NCI-H748 treated with DMSO at 0.1 percent for 48 hours (cell line): ENCODE results near the gene LPXN.

ENCODE experiments used
- DNase-seq: peaks from one replicate; lab custom pipeline; 2025; lab: John Stamatoyannopoulos, UW

The LPXN gene

DNA sequence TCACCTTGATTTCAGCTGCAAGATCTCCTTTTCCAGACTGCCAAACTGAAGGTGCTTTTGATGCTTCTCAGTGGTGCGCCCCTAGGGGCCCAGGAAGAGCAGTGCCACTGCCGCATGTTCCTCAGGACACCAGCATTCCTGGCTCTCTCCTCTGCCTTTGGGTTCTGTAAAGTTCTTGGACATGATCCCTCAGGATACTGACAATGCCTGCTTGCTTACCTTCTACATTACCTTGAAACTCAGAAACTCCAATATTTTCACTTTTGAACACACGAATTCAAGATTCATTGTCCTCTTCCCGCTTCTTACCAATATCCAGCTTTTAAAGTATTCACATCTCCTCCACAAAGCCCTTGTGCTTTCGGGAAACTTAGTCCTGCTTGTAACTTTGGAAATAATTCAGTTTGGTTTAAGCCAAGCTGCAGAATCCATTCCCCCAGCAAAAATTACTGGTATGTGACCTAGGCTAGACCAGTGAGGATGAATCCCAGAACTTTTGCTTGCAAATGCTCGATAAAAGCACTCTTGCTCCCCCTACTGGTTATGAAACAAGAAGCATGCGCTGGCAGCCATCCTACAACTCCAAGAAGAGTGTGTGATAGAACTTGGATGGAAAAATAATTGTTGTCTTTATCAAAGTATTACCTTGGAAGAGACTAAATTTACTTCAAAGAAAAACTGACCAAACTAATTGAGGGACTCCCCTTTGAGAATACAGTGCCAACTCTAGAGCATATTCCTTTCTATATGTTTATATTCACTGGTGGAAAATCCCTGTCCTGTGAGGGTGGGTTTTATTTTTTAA, 51.2 kb downstream of the LPXN start:
- DNase-seq: peak; percentile 35

DNA sequence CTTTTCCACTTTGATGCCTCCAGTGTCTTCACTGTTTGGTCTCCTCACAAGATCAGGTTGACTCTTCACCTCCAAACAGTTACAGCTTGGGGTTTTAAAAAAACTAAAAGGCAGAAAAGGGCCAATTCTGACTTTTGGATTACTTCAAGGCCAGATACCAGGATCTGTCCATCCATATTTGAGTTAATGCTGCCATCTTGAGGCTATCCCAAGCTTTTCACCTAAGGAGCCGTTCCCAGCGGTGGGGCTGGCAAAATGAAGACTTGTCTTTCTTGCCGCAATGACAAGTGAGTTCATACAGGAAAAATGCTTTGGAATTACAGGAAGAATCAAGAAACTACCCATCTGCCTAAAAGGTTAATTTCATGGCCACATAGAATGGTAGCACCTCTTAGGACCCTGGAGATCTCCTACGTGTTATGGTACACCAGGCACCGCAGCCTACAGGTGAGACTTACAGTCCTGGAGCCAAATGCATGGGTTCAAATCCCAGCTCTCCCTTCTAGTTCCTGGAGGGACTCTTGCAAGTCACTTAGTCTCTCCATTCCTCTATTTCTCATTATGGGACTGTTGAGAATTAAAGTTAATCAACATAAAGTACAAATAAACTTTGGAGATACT, 61.8 kb downstream of the LPXN start:
- peak; percentile 4 for DNase-seq

DNA sequence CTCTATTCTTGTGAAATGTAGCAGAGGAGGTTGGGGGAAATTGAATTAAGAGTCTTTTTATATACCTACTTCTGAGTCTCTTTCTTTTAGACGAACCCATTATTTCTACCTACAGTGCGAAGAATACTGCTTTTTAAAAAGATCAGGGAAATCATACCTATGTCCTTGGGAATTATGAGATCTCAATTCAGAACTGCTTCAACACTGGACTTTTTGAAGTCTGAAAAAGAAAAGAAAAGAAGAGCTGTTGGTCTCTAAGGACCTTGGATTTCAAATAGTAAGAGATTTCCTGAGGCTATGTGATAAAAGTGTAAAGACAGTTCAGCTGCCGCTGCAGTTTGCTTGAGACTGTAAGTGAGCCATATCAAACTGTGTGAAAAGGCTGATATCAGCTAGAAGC, 64.0 kb downstream of the LPXN start:
- no peak for DNase-seq

DNA sequence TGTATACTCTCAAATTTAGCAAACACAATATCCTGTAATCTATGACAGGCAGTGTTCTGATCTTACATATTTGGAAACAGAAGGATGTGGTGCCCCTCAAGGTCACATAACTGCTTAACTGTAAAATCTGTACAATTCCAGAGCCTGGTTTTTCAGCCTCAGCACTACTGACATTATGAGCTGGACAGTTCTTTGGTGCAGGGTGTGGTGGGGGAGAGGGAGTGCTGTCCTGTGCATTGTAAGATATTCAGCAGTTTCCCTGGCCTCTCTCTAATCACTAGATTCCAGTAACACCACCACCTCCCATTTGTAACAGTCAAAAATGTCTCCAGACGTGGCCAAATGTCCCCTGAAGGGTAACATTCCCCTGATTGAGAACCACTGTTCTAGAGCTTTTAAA, 65.9 kb downstream of the LPXN start:
- no peak for DNase-seq

DNA sequence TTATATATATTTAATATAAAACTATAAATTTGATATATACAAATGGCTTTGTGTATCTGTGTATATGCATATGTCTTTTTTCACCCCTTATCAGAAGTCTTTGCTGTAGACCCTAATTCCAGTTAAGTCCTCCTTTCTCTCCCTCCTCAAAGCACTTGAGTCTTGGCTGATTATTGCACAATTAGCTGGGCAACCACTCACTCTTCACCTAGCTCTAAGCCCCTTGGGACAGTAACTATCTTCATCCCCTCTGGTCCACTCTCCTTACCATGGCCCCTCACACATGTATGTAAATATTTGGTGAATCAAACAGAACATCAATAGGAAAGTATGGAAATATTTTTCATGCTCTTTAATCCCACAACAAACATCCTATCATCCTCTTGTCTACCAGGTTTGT, 66.8 kb downstream of the LPXN start:
- DNase-seq: no peak

DNA sequence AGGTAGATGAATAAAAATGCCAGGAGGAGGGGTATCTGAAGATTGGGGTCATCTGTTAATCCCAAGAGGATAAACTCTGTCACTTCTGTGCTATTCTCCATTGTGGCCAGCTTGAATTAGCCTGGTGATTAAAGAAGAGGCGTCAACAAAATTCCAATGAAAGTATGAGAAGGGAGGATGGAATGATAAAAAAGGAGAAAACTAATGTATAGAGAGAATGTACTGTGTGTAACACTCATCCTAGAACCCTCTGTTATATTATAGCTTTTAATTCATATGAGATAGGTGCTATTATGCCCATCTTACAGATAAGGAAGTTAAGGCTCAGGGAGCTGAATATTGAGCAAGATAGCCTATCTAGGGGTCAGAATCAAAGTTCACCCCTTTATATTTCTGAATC, 67.7 kb downstream of the LPXN start, which contains the start of gene OR5B21:
Gene OR5B21 (minus strand): TSS at position 101 of the 400 bp plus-strand sequence. CDS start 0 bp downstream, at position 101.
- no peak for DNase-seq

DNA sequence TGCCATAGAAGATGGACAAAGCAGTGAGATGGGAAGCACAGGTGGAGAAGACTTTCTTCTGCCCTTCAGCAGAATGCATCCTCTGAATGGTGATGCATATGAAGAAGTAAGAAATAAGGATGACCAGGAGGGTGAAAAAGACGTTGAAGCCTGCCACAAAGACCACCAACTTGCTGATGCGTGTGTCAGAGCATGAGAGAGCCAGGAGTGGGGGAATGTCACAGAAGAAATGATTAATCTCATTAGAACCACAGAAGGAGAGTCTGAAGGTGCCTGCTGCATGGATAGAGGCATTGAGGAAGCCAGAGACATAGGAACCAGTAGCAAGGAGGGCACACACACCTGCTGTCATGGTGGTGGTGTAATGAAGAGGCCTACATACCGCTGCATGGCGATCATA, 68.3 kb downstream of the LPXN start:
- DNase-seq: no peak

DNA sequence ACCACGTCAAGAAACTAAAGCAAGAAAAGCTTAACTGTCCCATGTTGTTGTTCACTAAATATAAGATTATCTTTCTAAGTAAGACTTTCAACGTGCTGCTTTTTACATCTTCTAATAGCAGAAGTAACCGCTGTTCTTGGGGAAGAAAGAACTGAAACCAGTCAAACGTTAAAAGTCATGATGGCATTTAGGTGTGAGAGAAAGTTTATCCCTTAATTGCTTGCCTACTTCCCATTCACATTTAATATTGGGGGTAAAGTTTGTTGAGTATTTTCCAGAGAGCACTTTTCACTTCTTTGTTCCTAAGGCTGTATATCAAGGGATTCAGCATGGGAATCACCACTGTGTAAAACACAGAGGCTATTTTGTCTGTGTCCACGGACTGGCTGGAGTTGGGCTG, 68.7 kb downstream of the LPXN start:
- DNase-seq: no peak

DNA sequence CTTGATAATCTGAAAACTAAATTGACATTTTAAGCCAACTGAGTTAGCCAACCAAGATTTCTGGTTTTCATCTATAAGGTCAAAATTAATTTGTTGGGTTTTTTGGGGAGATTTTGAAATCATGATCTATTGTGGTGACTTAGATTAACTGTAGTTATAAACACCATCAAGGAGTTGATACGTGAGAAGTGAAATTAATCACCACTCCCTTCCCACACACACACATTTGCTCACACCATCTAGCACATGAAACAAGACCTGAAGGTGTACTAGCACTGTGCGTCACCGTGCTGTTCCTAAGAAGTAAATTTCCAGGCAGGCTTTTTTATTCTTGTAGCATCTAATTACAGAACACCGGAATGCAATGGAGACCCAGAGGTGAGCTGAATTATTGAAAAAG, 69.8 kb downstream of the LPXN start:
- DNase-seq: no peak

DNA sequence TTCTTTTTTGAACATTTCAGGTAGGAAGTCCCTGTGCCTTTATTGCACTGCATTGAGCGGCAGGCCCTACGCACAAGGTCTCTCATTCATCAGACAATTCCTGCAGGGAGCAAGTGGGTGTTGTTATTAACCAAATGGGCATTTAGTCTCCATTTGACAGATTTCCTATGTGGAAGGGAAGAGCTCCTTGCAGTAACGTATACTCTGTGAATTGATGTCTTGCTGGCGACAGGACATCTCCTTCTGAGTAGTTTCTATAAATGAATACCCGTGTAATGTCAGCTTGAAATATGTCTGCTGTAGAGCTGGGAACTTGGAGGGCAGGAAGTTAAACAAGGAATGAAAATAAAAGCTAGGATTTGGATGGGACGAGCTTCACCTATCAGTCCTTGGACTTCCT, 71.4 kb downstream of the LPXN start:
- DNase-seq: no peak

DNA sequence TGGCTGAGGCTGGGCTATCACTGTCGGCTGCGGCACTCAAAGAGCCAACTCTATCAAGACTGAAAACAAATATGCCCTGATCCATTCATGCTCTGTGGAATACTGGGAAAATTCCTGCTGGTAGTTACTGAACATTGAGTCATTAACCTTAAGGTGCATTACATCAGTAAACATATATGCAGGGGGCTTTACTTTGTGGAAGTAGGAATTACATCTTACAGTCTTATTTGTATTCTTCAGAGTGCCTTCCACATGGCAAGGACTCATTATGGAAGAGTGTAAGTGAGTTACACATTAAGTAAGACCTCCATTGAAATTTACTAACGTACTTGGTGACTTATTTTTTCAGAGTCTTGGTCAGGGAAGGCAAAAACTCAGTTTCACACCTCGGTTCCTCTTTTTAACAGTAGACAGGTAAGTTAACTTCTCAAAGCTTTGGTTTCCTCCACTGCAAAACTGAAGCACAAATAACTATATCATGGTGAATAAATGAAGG, 72.2 kb downstream of the LPXN start:
- no peak for DNase-seq

DNA sequence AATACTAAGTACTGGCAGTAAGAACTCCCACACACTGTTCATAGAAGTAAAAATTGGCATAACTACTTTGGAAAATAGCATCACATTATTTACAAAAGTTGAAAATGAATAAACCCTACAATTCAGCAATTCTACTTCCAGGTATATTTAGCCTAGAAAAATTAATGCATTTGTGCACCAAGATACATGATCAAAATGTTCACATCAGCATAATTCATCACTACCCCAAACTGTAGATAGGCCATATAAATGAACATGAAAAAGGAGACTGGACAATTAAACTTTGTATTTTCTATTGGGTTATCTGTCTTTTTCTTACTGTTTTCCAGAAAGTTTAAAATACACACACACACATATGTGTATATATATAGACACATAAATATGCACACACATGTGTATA, 73.7 kb downstream of the LPXN start:
- DNase-seq: no peak

DNA sequence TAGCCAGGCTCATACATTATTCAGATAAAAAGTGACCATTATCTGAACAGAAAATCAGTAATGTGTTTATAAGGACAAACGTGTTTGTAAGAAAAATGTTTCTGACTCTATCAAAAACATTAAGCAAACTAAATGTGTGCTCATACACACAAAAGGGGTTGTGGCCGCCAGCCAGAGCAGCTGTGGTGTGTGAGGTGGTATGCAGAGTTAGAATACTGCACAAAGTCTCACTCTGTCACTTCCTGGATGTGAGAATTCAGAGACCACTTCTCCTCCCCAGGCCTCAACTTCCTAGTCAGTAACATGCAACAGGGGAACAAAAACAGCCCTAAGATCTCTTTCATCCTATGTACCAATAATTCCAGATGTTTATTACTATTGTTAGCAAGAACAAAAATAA, 77.2 kb downstream of the LPXN start:
- DNase-seq: no peak

DNA sequence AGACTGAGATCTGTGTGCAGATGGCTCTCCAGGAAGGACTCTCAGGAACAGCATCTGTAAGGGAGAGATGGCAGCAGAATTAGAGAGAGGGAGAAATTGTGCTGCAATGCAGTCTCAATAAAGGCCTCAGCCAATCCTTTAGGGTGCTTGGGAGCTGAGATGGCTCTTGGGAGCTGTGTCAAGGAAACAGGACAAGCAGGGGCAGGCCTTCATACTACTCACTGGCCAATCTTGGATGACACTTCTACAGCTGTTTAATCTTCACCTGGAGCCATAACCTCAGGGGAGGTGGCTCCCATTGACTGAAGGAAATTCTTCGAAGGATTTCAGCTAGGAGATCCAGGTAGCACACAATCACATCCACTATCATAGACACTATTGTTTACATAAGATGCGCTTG, 77.7 kb downstream of the LPXN start:
- DNase-seq: no peak

DNA sequence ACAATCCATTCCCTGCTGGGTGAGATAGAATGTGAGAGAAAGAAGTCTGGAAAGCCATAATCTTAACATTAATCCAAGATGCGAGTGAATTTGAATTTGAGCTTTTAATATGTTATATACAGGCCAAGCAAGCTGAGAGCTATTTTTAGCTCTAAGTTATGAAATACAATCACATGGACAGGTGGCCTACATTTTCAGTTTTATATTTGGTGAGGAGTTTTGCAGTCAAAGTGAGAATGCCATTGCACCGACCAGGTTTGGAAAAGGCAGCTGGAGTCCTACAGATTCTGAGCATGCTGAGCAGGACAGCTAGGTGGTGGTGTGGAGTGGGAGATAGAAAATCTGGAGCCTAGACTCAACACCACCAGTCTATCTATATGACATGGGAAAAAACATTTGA, 79.8 kb downstream of the LPXN start:
- DNase-seq: no peak

DNA sequence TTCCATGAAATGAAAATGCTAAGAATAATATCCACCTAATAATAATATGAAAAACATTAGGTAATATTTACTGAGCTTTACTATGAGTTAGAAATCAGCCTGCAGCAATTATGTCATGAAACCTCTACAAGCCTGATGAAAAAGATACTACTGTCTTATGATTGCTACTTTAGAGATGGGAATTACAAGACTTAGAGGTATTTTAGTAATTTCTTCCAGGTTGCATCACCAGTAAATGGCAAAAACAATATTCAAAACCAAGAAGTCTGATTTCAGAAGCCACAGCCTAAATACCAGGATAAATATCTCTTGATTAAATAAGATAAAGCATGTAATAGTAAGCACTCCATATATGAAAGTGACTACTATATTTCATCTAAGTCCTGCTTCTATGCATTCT, 81.6 kb downstream of the LPXN start:
- no peak for DNase-seq

DNA sequence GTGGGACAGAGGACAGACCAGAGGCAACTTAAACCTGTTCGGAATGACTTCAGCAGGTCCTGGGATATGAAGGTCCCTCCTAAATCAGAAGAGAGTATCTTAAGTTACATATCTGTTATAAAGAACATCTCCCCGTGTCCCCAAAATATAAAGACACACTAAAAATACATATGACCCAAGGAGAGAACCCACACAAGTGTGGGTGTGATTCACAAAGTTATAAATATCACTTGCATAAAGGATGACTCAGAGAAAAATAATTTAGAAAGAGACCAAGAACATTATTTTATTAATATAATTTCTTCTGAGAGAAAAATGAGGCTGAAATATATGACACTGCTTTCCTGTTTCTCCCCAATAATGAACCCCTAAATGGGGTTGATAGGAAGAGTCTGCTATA, 82.0 kb downstream of the LPXN start:
- DNase-seq: no peak

DNA sequence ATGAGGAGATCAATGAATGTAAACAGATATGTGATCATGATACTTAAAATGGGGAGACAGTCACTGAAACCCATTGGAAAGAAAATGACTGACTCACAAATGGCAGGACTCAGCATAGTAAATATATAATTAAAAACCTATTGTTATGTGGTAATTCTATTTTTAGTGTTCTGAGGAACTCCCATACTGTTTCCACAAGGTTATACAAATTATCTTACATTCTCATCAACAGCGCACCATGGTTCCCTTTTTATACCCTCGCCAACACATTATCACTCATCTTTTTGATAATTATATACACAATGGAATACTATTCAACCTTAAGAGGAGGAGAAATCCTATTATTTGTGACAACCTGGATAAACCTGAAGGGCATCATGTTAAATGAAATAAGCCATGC, 84.8 kb downstream of the LPXN start:
- peak; percentile 27 for DNase-seq

DNA sequence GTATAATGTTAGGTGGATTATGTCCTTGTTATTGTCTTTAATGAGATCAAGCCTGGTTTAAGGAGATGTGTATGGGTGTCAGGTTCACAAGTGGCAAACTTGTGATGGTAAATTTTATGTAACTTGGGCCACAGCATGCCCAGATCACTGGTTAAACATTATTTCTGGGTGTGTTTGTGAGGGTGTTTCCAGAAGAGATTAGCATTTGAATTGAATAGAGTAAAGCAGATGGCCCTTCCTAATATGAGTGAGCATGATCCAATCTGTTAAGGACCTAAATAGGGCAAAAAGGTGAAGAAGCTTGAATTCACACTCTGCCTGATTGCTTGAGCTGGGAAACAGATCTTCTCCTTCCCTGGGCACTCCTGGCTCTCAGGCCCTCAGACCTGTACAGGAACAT, 88.5 kb downstream of the LPXN start:
- DNase-seq: no peak

DNA sequence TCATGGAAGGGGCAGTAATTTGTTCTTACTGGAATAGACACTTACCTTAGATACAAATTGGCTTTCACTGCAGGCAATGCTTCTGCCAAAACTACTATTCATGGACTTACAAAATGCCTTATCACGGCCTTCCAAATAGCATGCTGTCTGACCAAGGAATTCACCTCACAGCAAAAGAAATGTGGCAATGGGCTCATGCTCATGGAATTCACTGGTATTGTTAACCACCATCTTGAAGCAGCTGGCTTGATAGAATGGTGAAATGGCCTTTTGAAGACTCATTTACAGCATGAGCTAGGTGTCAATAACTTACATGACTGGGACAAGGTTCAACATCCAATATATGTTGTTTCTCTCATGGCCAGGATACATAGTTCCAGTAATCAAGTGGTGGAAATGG, 89.7 kb downstream of the LPXN start:
- no peak for DNase-seq
